LHCN-M2 (cell line): ENCODE results near the gene TRIM45. TPM values are rescaled to one million over a fixed set of nuclear protein-coding genes. Genes with fewer than 3 reads are reported as not detected.

Experiments
- total RNA-seq: library from RNA; depleted of rRNA; stranded (reverse); fragments of >200 nt; gene quantifications from 2 replicates; pipeline ENCODE4 v1.2.3, GENCODE V29; 2014; rRNA removed

The TRIM45 gene
- total RNA-seq, 1 experiment from 2014 or later = 2.6 TPM

Other genes starting within 250 kb of the TRIM45 start
- 60.0 and 61.7 TPM in 2 replicates for gene PTGFRN, start 211.8 kb downstream of the TRIM45 start, total RNA-seq
- 0.40 and 0.83 TPM in 2 replicates for gene CD101, start 120.0 kb downstream of the TRIM45 start, total RNA-seq
- gene TTF2, start 61.4 kb downstream of the TRIM45 start, total RNA-seq = 22.8 and 26.2 TPM in 2 replicates
- gene VTCN1, start 89.2 kb upstream of the TRIM45 start, total RNA-seq = not detected in 2 replicates
- 24.0 and 26.8 TPM in 2 replicates for gene MAN1A2, start 245.7 kb upstream of the TRIM45 start, total RNA-seq